Urothelium cell line (cell line): ENCODE results near the gene PRSS35.
"Not testable (repeated sequence)": the region's sequence is repeated elsewhere in the genome, so short reads cannot be mapped to it uniquely, and the experiment has no call there.

ENCODE experiments used
- DNase-seq: peaks from one replicate; pipeline ENCODE4 v3.0.0; 2011; ENCODE audit warnings: low spot score, mixed read lengths
- FAIRE-seq: peaks from 2 replicates; lab custom pipeline; 2011; peaks lifted over from hg19 to GRCh38; lab: Jason Lieb, UNC

The PRSS35 gene

GRCh38 chr6:83514866-83515466 is 2.6 kb downstream of the PRSS35 start:
- FAIRE-seq (no peak), DNase-seq (peak; percentile 10)

GRCh38 chr6:83517500-83517899 is 5.2 kb downstream of the PRSS35 start:
- no peak for FAIRE-seq
- no peak for DNase-seq

GRCh38 chr6:83518816-83519480 is 6.6 kb downstream of the PRSS35 start:
- FAIRE-seq (no peak), DNase-seq (peak; percentile 10)

- no peak for FAIRE-seq
- peak; percentile 17 for DNase-seq
Observed at GRCh38 chr6:83536034-83536646, 23.8 kb downstream of the PRSS35 start.

GRCh38 chr6:83536647-83537589 is 24.6 kb downstream of the PRSS35 start:
- DNase-seq (no peak), FAIRE-seq (no peak)

- FAIRE-seq (no peak), DNase-seq (no peak)
Observed at GRCh38 chr6:83539678-83540077, 27.3 kb downstream of the PRSS35 start.

- DNase-seq: no peak
- no peak for FAIRE-seq
Observed at GRCh38 chr6:83546636-83547035, 34.3 kb downstream of the PRSS35 start.

- not testable (repeated sequence) for DNase-seq, FAIRE-seq
Observed at GRCh38 chr6:83550482-83550881, 38.1 kb downstream of the PRSS35 start.

- FAIRE-seq, DNase-seq: not testable (repeated sequence)
Observed at GRCh38 chr6:83551748-83552147, 39.4 kb downstream of the PRSS35 start.

- FAIRE-seq: no peak
- DNase-seq: no peak
Observed at GRCh38 chr6:83556871-83557270, 44.5 kb downstream of the PRSS35 start.

- DNase-seq (no peak), FAIRE-seq (no peak)
Observed at GRCh38 chr6:83558975-83559374, 46.6 kb downstream of the PRSS35 start.

- DNase-seq, FAIRE-seq: not testable (repeated sequence)
Observed at GRCh38 chr6:83571663-83572185, 59.4 kb downstream of the PRSS35 start.

GRCh38 chr6:83574783-83575182 is 62.4 kb downstream of the PRSS35 start:
- FAIRE-seq: no peak
- DNase-seq: no peak
